BJ (cell line): ENCODE data around the gene N4BP2. TPM values are rescaled to one million over a fixed set of nuclear protein-coding genes. Genes with fewer than 3 reads are reported as not detected.
"Not testable (repeated sequence)": the region's sequence is repeated elsewhere in the genome, so short reads cannot be mapped to it uniquely, and the experiment has no call there.

Experiments
- CTCF ChIA-PET: fragments of 350-600 bp; formaldehyde crosslinking; extraction: SDS; loops from one replicate; lab custom pipeline; 2021; ENCODE audit warnings: antibody characterized with exemption, inconsistent platforms; lab: Yijun Ruan, JAX
- POLR2A ChIA-PET: fragments of 300-600 bp; sonication (Branson Sonifier 250); formaldehyde crosslinking; extraction: SDS; loops from one replicate; lab custom pipeline; 2021; ENCODE audit warnings: antibody characterized with exemption; lab: Charles Lee
- DNase-seq: peaks from one replicate; pipeline ENCODE4 v3.0.0-alpha.2; 2011; ENCODE audit warnings: low read depth
- H3K27me3 ChIP-seq: 2 replicates; pipeline ENCODE4 v1.6.0; 2011; ENCODE audit warnings: low read length; ENCODE audit not compliant: control insufficient read depth, insufficient read depth
- H3K36me3 ChIP-seq: 2 replicates; pipeline ENCODE4 v1.5.1; 2011; ENCODE audit warnings: low read length; ENCODE audit not compliant: control insufficient read depth, insufficient read depth
- H3K4me3 ChIP-seq: 2 replicates; pipeline ENCODE4 v1.5.1; 2011; ENCODE audit warnings: low read depth, mild to moderate bottlenecking, control low read depth, low read length
- polyA plus RNA-seq: library from polyadenylated mRNA; depleted of rRNA; stranded (reverse); fragments of >200 nt; gene quantifications from 2 replicates; pipeline ENCODE4 v1.2.3, GENCODE V29; 2011
- TF ChIP-seq, protein P1 (sequence below): IDR thresholded peaks from 2 replicates; pipeline ENCODE4 v1.5.1; 2011; ENCODE audit warnings: low read depth, mild to moderate bottlenecking, control low read depth, inconsistent platforms, low read length, moderate library complexity; ENCODE audit not compliant: insufficient read depth

The N4BP2 gene
- polyA plus RNA-seq, 1 experiment = 1.5 TPM

GRCh38 chr4:40140196-40140595, 83.5 kb downstream of the N4BP2 start:
- no peaks in the 10 kb centered on the region for H3K36me3 ChIP-seq
- POLR2A ChIA-PET = no interaction called here
- no peak for DNase-seq
- H3K27me3 ChIP-seq = no peaks in the 10 kb centered on the region
- no peak overlapping the region for H3K4me3 ChIP-seq
- TF ChIP-seq, protein P1, sequence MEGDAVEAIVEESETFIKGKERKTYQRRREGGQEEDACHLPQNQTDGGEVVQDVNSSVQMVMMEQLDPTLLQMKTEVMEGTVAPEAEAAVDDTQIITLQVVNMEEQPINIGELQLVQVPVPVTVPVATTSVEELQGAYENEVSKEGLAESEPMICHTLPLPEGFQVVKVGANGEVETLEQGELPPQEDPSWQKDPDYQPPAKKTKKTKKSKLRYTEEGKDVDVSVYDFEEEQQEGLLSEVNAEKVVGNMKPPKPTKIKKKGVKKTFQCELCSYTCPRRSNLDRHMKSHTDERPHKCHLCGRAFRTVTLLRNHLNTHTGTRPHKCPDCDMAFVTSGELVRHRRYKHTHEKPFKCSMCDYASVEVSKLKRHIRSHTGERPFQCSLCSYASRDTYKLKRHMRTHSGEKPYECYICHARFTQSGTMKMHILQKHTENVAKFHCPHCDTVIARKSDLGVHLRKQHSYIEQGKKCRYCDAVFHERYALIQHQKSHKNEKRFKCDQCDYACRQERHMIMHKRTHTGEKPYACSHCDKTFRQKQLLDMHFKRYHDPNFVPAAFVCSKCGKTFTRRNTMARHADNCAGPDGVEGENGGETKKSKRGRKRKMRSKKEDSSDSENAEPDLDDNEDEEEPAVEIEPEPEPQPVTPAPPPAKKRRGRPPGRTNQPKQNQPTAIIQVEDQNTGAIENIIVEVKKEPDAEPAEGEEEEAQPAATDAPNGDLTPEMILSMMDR = no peak
- CTCF ChIA-PET = no interaction called here

DNA sequence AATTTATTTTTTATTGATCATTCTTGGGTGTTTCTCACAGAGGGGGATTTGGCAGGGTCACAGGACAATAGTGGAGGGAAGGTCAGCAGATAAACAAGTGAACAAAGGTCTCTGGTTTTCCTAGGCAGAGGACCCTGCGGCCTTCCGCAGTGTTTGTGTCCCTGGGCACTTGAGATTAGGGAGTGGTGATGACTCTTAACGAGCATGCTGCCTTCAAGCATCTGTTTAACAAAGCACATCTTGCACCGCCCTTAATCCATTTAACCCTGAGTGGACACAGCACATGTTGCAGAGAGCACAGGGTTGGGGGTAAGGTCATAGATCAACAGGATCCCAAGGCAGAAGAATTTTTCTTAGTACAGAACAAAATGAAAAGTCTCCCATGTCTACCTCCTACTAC, 83.9 kb downstream of the N4BP2 start:
- DNase-seq, POLR2A ChIA-PET, H3K4me3 ChIP-seq, H3K27me3 ChIP-seq, CTCF ChIA-PET, H3K36me3 ChIP-seq: not testable (repeated sequence)

GRCh38 chr4:40143926-40144508, 87.4 kb downstream of the N4BP2 start:
- H3K36me3 ChIP-seq = no peaks in the 10 kb centered on the region
- ChIA-PET CTCF (interaction anchor here (0.6 to 2.3 kb wide), 5 partner anchors 25 to 183 kb away, joined by 3 to 5 read pairs (median 3); no protein-coding TSS in a partner anchor), POLR2A (no interaction called here)
- no peak for DNase-seq
- TF ChIP-seq, protein P1 = no peak
- no peaks in the 10 kb centered on the region for H3K27me3 ChIP-seq
- no peak overlapping the region for H3K4me3 ChIP-seq

DNA sequence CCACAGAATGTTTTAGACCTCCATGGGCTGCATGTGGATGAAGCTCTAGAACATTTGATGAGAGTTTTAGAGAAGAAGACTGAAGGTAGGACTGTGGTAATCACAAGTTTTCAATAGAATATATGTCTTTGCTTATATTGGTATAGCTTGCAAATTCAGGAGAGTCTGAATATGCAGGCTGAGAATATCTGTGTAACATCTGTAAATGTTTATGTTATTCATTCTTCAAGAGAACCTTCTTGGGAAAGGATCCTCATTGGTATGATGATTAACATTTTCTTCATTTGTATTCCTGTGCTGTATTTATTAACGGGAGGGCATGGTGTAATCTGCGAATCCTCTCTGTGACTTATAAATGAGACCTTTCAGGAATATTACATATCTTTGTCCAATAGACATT, 88.1 kb downstream of the N4BP2 start:
- Histone ChIP-seq H3K27me3 (no peaks in the 10 kb centered on the region), H3K36me3 (no peaks in the 10 kb centered on the region), H3K4me3 (no peak overlapping the region)
- DNase-seq = no peak
- ChIA-PET POLR2A (no interaction called here), CTCF (interaction anchor here (0.6 to 2.3 kb wide), 3 partner anchors 165 to 183 kb away, joined by 3 to 5 read pairs (median 4); no protein-coding TSS in a partner anchor)
- TF ChIP-seq, protein P1 = no peak

DNA sequence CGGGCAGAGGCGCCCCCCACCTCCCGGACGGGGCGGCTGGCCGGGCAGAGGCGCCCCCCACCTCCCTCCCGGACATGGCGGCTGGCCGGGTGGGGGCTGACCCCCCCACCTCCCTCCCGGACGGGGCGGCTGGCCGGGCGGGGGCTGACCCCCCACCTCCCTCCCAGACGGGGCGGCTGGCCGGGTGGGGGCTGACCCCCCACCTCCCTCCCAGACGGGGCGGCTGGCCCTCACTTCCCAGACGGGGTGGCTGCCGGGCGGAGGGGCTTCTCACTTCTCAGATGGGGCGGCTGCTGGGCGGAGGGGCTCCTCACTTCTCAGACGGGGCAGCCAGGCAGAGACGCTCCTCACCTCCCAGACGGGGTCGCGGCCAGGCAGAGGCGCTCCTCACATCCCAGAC, 90.8 kb downstream of the N4BP2 start:
- H3K36me3 ChIP-seq, DNase-seq, CTCF ChIA-PET, H3K27me3 ChIP-seq, POLR2A ChIA-PET, H3K4me3 ChIP-seq: not testable (repeated sequence)

- CTCF ChIA-PET = interaction anchor here (0.7 to 1.6 kb wide), 7 partner anchors 12 to 569 kb away, joined by 3 to 6 read pairs (median 3); no protein-coding TSS in a partner anchor
Observed at GRCh38 chr4:40149960-40150385, 93.3 kb downstream of the N4BP2 start.

More at GRCh38 chr4:40149960-40150385, 93.3 kb downstream of the N4BP2 start:
- Histone ChIP-seq H3K27me3 (no peaks in the 10 kb centered on the region), H3K4me3 (no peak overlapping the region), H3K36me3 (no peaks in the 10 kb centered on the region)
- TF ChIP-seq, protein P1 = peak; percentile 68
- POLR2A ChIA-PET = no interaction called here
- peak; percentile 4 for DNase-seq
